ENCODE measurements around the gene PEX11G.
"Not testable (repeated sequence)": the region's sequence is repeated elsewhere in the genome, so short reads cannot be mapped to it uniquely, and the experiment has no call there.

The PEX11G gene

GRCh38 chr19:7463575-7463974, 25.3 kb downstream of the PEX11G start:
- no peak for DNase-seq

GRCh38 chr19:7461841-7462629, 26.8 kb downstream of the PEX11G start:
- no peak for DNase-seq

GRCh38 chr19:7460562-7460966, 28.3 kb downstream of the PEX11G start:
- DNase-seq: no peak

GRCh38 chr19:7459773-7460172, 29.1 kb downstream of the PEX11G start:
- DNase-seq: no peak

GRCh38 chr19:7458675-7459074, 30.2 kb downstream of the PEX11G start:
- DNase-seq: no peak

GRCh38 chr19:7456964-7457541, 31.8 kb downstream of the PEX11G start:
- DNase-seq: no peak

GRCh38 chr19:7455600-7456296, 33.1 kb downstream of the PEX11G start:
- DNase-seq: no peak

GRCh38 chr19:7454998-7455397, 33.8 kb downstream of the PEX11G start:
- no peak for DNase-seq

- no peak for DNase-seq
These were observed 38.3 kb downstream of the PEX11G start for GRCh38 chr19:7450243-7451223.

- DNase-seq: not testable (repeated sequence)
These were observed 39.3 kb downstream of the PEX11G start for GRCh38 chr19:7449391-7450070.

GRCh38 chr19:7447648-7448047, 41.2 kb downstream of the PEX11G start:
- DNase-seq: no peak

GRCh38 chr19:7445104-7445503, 43.7 kb downstream of the PEX11G start:
- DNase-seq: no peak

GRCh38 chr19:7444042-7444441, 44.8 kb downstream of the PEX11G start:
- DNase-seq: no peak

- no peak for DNase-seq
These were observed 46.4 kb downstream of the PEX11G start for GRCh38 chr19:7442423-7442822.

GRCh38 chr19:7441468-7442146, 47.2 kb downstream of the PEX11G start:
- DNase-seq: no peak

GRCh38 chr19:7440188-7440975, 48.5 kb downstream of the PEX11G start:
- DNase-seq: no peak

- DNase-seq: no peak
These were observed 53.2 kb downstream of the PEX11G start for GRCh38 chr19:7435586-7435985.

- no peak for DNase-seq
These were observed 54.4 kb downstream of the PEX11G start for GRCh38 chr19:7434391-7434790.

GRCh38 chr19:7433456-7433855, 55.4 kb downstream of the PEX11G start:
- DNase-seq: not testable (repeated sequence)

GRCh38 chr19:7429638-7430282, 59.1 kb downstream of the PEX11G start:
- no peak for DNase-seq

All from activated effector memory CD4-positive, alpha-beta T cell treated with anti-CD3 and anti-CD28 coated beads, Interleukin-2, amount 50 U/mL, for 16 hours (primary cell).